Activated CD4-positive, CD25-positive, alpha-beta regulatory T cell (primary cell): ENCODE results near the gene RAPGEF5.

ENCODE experiments used
- DNase-seq, 4 experiments: peaks; one replicate each; lab custom pipeline; 2025; lab: John Stamatoyannopoulos, UW

Gene RAPGEF5

GRCh38 chr7:22377703-22378102, 20.7 kb upstream of the RAPGEF5 start:
- no peak for DNase-seq

DNA sequence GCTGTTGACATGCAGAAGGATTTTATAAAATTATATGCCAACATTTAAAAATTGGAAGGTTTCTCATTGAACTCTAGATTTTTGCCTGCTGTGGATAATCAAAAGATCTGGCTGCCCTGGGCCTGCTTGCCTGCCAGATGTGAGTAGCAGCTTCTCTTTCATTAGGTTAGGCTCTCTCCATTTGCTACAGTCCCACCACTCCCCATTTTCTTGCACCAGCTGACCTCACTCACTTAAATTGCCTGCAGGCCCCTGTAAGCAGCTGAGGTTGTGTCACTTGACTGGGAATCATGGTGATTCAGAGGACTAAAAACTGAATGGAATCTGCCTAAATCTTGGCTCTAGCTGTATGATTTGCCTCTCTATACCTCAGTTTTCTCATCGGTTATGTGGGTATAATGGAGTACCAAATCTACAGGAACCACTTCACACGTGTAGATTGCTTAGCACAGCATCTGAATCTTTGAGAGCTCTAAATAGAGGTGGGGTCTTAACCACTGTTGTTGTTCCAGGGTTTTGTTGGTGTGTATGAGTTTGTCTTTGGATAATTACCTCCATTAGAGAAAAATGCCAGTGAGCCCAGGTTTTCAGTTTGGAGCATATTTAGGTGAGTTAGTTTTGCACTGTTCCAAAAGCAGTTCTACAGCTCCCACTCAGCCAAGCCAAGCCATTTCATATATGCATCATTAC, 18.6 kb upstream of the RAPGEF5 start:
- DNase-seq = no peak

- DNase-seq = no peak
Measured at GRCh38 chr7:22373911-22374310, 17.0 kb upstream of the RAPGEF5 start.

- no peak for DNase-seq
Measured at GRCh38 chr7:22373388-22373787, 16.4 kb upstream of the RAPGEF5 start.

- DNase-seq = no peak
Measured at GRCh38 chr7:22372863-22373262, 15.9 kb upstream of the RAPGEF5 start.

GRCh38 chr7:22371878-22372277, 14.9 kb upstream of the RAPGEF5 start:
- no peak for DNase-seq

DNA sequence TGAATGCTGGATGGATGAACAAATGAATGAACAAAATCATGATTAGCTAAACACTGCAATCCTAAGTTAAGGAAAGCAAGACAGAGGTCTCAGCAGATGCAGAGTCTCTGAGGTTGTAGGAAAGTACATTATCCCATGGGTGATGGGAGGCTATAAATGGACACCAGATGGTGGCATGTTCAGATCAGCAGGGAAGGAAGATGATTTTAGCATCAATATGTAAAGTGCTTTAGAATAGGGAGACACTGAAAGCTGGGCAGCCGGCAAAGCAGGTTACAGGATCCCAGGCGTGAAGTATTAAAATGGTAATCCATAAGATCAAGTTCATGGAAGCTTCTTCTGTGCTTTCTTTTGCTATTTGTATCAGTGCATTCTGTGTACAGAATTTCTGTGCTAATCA, 7.9 kb upstream of the RAPGEF5 start:
- no peak for DNase-seq

DNA sequence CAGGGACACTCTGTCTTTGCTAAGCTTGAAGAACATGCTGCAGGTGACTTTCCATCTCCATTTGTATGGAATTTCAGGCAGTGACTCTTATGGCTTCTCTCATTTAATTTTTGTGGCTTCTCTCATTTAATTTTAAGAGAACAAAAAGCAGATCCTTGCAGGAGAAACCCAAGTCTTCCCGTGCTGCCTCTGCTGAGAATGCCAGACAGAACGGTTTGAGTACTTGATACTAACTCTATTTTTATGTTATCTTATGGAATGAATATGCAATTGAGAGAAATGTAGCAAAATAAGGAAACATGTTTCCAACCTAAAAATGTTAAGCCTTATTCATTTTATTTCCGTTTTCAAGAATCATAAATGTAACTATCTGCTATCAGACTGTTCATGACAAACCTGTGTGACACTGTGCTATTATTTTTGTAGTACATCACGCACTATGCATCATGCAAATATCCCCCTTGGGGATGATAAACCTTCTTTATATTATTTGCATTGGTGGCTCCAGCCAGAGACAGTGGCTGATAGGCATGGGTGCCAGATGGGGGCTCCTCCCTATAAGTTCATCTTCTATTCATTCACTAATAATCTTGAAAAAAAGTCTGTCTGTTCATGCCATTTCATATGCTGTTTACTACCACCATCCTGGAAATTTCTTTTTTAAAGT, 6.9 kb upstream of the RAPGEF5 start:
- no peak for DNase-seq

GRCh38 chr7:22361795-22362194, 4.8 kb upstream of the RAPGEF5 start:
- DNase-seq = no peak

DNA sequence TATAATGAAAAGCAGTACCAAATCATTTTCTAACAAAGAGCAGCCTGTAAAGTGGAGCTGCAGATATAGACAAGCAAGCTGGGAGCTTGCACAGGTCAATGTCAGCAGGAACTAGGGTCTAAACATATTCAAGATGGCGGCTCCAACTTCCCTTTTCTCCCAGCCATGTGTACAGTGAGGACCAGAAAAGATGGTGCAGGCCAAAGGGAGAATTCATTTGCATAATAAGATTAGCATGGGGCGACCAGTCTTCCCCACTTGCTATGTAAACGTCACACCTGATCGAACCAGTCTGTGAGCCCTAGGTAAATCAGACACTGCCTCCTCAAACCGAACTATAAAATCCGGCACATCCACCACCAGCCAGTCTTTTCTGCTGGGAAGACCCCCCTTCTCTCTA, 4.4 kb upstream of the RAPGEF5 start:
- no peak for DNase-seq

DNA sequence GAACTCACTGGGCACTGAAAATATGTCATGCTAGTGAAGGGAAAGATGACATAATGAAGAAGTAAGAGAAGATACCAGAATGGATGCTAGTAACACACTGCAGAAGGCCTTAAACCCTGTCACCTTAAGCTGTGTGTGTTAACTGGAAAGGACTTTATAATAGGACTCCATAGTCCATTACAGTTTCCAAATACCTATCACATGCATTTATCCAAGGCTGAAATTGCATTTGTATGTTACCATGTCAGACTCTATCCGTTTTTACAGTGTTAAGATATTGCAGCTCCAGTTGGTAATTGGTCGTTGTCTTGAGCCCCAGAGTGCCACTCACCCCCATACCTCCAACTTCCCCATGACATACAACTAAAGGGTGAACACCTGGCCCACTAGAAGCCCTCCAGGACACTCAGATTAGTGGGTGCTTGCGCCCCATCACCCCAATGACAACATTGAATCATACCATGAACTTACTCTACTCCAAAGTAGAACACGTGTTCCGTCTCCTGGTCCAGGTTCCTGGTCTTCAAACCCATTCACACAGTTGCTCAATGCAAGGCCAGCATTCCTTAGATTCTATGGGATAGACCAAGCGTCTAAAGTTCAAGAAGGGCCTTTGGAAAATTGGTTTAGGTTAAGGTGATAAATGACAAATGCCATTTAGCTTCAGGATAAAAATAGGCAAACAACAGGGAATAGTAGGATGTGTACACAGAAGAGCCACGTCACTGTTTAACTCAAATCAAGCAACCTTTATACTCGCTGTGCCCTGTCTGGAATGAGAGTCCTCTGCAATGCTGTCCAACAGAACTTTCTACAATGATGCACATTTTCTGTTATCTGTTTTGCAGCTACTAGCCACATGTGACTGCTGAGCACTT, 2.1 kb upstream of the RAPGEF5 start:
- DNase-seq = no peak

GRCh38 chr7:22357311-22358175, 589 bp upstream of the RAPGEF5 start:
- DNase-seq = no peak

DNA sequence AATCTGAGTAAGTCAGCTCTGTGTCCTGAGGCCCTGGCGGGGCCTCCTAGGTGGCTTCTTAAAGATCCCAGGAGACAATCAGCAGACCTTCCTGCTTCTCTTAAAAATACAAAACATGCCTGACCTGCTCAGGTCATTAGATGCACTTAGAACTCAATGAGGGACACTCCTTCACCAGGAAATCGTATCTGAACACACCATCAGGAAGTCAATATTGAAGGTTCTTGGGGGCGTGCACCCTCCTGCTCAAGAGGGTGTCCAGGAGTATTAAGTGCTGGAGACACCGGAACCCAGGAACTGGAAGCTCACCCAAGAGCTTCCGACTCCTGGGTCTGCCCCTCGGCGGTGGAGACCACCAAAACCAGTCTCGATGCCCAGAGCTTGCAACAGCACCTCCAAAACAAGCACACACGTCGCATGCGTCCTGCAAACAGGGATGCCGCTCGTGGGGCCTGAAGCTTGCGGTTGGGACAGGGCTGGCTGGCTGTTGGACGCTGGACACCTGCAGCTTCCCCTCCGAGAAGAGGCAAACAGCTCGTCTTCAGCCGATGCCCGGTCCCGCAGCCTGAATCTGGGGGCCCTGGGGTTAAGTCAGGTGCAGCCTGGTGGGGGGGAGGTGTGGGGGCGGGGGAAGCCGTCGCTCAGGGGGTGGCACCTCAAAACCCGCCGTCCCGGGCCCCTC, 803 bp downstream of the RAPGEF5 start:
- DNase-seq = no peak

- DNase-seq = no peak
Measured at GRCh38 chr7:22355620-22356009, 1.3 kb downstream of the RAPGEF5 start.

GRCh38 chr7:22354462-22354861, 2.5 kb downstream of the RAPGEF5 start:
- DNase-seq = no peak

- no peak for DNase-seq
Measured at GRCh38 chr7:22352887-22353286, 4.1 kb downstream of the RAPGEF5 start.

DNA sequence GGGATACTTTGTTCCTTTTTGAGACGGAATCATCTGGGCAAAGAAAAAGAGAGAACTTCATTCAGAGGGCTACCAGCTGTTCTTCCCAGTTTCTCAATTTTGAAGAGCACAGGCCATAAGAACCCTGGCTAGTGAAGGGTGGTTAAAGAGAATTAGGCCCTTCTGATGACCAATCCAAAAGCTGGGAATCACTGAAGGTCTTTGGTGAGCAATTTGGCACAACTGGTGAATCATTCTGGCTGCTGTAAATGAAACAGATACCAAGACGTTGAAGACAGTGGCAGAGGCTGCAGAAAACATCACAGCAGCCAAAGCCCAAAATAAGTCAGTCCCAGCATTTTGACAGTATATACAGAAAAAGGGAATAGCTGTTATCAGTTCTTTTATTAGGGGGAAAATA, 5.1 kb downstream of the RAPGEF5 start:
- no peak for DNase-seq

- no peak for DNase-seq
Measured at GRCh38 chr7:22351329-22351692, 5.6 kb downstream of the RAPGEF5 start.

DNA sequence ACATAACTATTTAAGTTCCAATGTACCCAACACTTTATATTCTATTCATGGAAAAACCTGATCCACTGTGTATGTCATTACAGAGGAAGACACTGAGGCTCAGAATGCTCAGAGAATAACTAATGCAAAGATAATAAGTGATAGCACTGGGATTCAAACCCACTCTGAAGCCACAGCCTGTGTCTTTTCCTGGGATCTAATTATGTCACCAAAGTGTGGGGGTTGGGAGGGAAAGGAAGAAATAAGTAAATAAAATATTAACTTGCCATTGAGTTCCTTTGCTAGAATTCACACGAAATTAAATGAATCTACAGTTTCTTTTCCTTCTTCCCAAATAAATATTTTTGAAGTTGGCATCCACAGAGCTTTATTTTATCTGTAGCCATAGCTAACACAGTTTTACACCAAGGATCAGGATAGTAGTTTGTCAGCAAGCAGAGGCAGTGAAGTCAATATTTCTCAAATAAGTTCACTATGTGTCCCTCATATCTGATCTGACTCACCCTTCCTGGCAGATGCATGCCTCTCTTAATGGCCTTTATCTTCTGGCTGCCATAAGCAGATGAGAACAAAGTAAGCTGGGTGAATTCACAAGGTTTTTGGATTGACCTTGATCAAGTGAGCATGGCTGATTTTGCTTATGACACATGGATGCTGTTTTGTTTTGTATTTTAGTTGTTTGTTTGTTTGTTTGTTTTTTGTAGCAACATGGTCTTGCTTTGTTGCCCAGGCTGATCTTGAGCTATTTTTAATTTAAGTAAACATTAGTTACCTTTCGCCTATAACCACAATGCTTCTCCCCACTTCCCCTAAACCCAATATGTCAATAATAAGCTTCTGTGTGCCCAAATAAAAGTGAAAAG, 6.3 kb downstream of the RAPGEF5 start:
- DNase-seq = no peak

GRCh38 chr7:22348379-22348778, 8.6 kb downstream of the RAPGEF5 start:
- DNase-seq = no peak
